Neural cell (in vitro differentiated cells): ENCODE results near the gene ARHGEF4. TPM values are rescaled to one million over a fixed set of nuclear protein-coding genes. Genes with fewer than 3 reads are reported as not detected.

Experiments
- H2AFZ ChIP-seq: fragments of 200-600, 300-800 bp; sonication (generic), shearing (Covaris generic); 2 replicates; pipeline ENCODE4 v1.6.0; 2014; ENCODE audit warnings: low read depth, mild to moderate bottlenecking, antibody characterized with exemption, low read length, moderate library complexity
- H3F3A ChIP-seq: fragments of 200-600 bp; shearing (Covaris generic); 2 replicates; pipeline ENCODE4 v1.6.1; 2016; ENCODE audit warnings: mild to moderate bottlenecking, moderate library complexity, mixed read lengths, antibody characterized with exemption, low read length; ENCODE audit not compliant: insufficient read depth, poor library complexity, severe bottlenecking
- H3K27ac ChIP-seq: fragments of 200-600, 300-800 bp; sonication (generic), shearing (Covaris generic); 2 replicates; pipeline ENCODE4 v1.5.1; 2014; ENCODE audit warnings: mild to moderate bottlenecking, low read length, moderate library complexity
- H3K27me3 ChIP-seq: fragments of 300-800, 200-600 bp; sonication (generic), shearing (Covaris generic); 2 replicates; pipeline ENCODE4 v1.6.0; 2014; ENCODE audit warnings: mild to moderate bottlenecking, low read depth, low read length, moderate library complexity; ENCODE audit not compliant: insufficient read depth
- H3K36me3 ChIP-seq: fragments of 300-800, 200-600 bp; sonication (generic), shearing (Covaris generic); 2 replicates; pipeline ENCODE4 v1.5.1; 2014; ENCODE audit warnings: mild to moderate bottlenecking, antibody characterized with exemption, low read length, moderate library complexity; ENCODE audit not compliant: insufficient read depth
- H3K4me2 ChIP-seq: fragments of 300-800, 200-600 bp; sonication (generic), shearing (Covaris generic); 2 replicates; pipeline ENCODE4 v1.6.0; 2014; ENCODE audit warnings: mild to moderate bottlenecking, low read length
- H3K4me3 ChIP-seq: fragments of 300-800, 200-600 bp; sonication (generic), shearing (Covaris generic); 2 replicates; pipeline ENCODE4 v1.5.1; 2014; ENCODE audit warnings: mild to moderate bottlenecking, low read length, moderate library complexity
- H3K79me2 ChIP-seq: fragments of 200-600 bp; shearing (Covaris generic); replicated peaks from 2 replicates; pipeline ENCODE4 v1.6.0; 2014; ENCODE audit warnings: mild to moderate bottlenecking, low read length, moderate library complexity; ENCODE audit not compliant: insufficient read depth
- H3K9ac ChIP-seq: fragments of 300-800, 200-600 bp; sonication (generic), shearing (Covaris generic); 2 replicates; pipeline ENCODE4 v1.6.1; 2016; ENCODE audit warnings: mild to moderate bottlenecking, low read length, mixed read lengths
- H3K9me2 ChIP-seq: fragments of 200-600 bp; shearing (Covaris generic); 2 replicates; pipeline ENCODE4 v1.6.1; 2016; ENCODE audit warnings: mild to moderate bottlenecking, low read length, mixed read lengths; ENCODE audit not compliant: insufficient read depth
- H3K9me3 ChIP-seq: fragments of 200-600, 300-800 bp; sonication (generic), shearing (Covaris generic); 2 replicates; pipeline ENCODE4 v1.6.1; 2016; ENCODE audit warnings: mild to moderate bottlenecking, mixed run types, low read length, moderate library complexity, mixed read lengths
- H4K20me1 ChIP-seq: fragments of 200-600 bp; shearing (Covaris generic); 2 replicates; pipeline ENCODE4 v1.6.1; 2016; ENCODE audit warnings: mild to moderate bottlenecking, mixed run types; ENCODE audit not compliant: insufficient read depth
- CTCF ChIP-seq: fragments of 450-650 bp; IDR thresholded peaks from 2 replicates; pipeline ENCODE4 v1.5.1; 2014; ENCODE audit warnings: antibody characterized with exemption, mild to moderate bottlenecking, moderate library complexity; ENCODE audit not compliant: poor library complexity, severe bottlenecking
- EP300 ChIP-seq: fragments of 450-650 bp; conservative IDR thresholded peaks from 2 replicates; pipeline ENCODE4 v1.6.1; 2014; ENCODE audit warnings: antibody characterized with exemption, mild to moderate bottlenecking, moderate library complexity; ENCODE audit not compliant: poor library complexity, severe bottlenecking
- EZH2 ChIP-seq: fragments of 200-600, 300-800 bp; shearing (Covaris generic), sonication (generic); IDR thresholded peaks from 2 replicates; pipeline ENCODE4 v1.6.1; 2014; ENCODE audit warnings: antibody characterized with exemption, low read length, borderline replicate concordance, mild to moderate bottlenecking; ENCODE audit not compliant: insufficient read depth, poor library complexity, severe bottlenecking
- MXI1 ChIP-seq: fragments of 450-650 bp; conservative IDR thresholded peaks from 2 replicates; pipeline ENCODE4 v1.6.1; 2014; ENCODE audit warnings: antibody characterized with exemption, mild to moderate bottlenecking; ENCODE audit not compliant: poor library complexity, severe bottlenecking
- POLR2AphosphoS5 ChIP-seq: IDR thresholded peaks from 2 replicates; pipeline ENCODE4 v1.6.1; 2012
- RAD21 ChIP-seq: fragments of 450-650 bp; conservative IDR thresholded peaks from 2 replicates; pipeline ENCODE4 v1.6.1; 2014; ENCODE audit warnings: antibody characterized with exemption, mild to moderate bottlenecking, moderate library complexity
- REST ChIP-seq: IDR thresholded peaks from 2 replicates; pipeline ENCODE4 v1.6.1; 2012; ENCODE audit warnings: borderline replicate concordance
- SMC3 ChIP-seq: fragments of 450-650 bp; conservative IDR thresholded peaks from 2 replicates; pipeline ENCODE4 v1.6.1; 2014; ENCODE audit warnings: antibody characterized with exemption, mild to moderate bottlenecking, moderate library complexity; ENCODE audit not compliant: poor library complexity
- TAF1 ChIP-seq: IDR thresholded peaks from 2 replicates; pipeline ENCODE4 v1.6.1; 2012; ENCODE audit warnings: low read depth
- polyA minus RNA-seq: library from RNA; depleted of rRNA, polyadenylated mRNA; stranded (reverse); fragments of >200 nt; gene quantifications from 2 replicates; pipeline ENCODE4 v1.2.3, GENCODE V29; 2014
- polyA plus RNA-seq: library from polyadenylated mRNA; depleted of rRNA; stranded (reverse); fragments of >200 nt; gene quantifications from 2 replicates; pipeline ENCODE4 v1.2.3, GENCODE V29; 2014

Gene ARHGEF4
- polyA plus RNA-seq = 45.9 and 70.9 TPM in 2 replicates
- polyA minus RNA-seq = 42.7 and 51.4 TPM in 2 replicates

GRCh38 chr2:130836501-130837174 lies at the start of gene ARHGEF4:
TSS of gene ARHGEF4 (plus strand) at chr2:130836914. CDS start at chr2:130836954, 40 bp downstream.
- TF ChIP-seq CTCF (no peak), MXI1 (no peak), TAF1 (no peak), POLR2AphosphoS5 (no peak), REST (no peak), SMC3 (no peak), RAD21 (no peak)
- H2AFZ ChIP-seq = no peak within 1 kb of the TSS
- no peaks in the 10 kb centered on the region for H3K36me3 ChIP-seq
- H3K27ac ChIP-seq = no peak within 1 kb of the TSS
- H3K4me3 ChIP-seq = peak within 1 kb of the TSS; percentile 57
- no peaks in the 10 kb centered on the region for H3F3A ChIP-seq
- H3K4me2 ChIP-seq = no peak within 1 kb of the TSS
- peaks cover 39% of the 10 kb centered on the region for H3K27me3 ChIP-seq
- no peaks in the 10 kb centered on the region for H3K9me3 ChIP-seq
- H3K79me2 ChIP-seq = no peaks in the 10 kb centered on the region
- H3K9ac ChIP-seq = no peak within 1 kb of the TSS
- H3K9me2 ChIP-seq = no peaks in the 10 kb centered on the region
- H4K20me1 ChIP-seq = no peaks in the 10 kb centered on the region

- Histone ChIP-seq H3K27ac (no peak overlapping the region), H3K4me2 (no peak overlapping the region), H2AFZ (no peak overlapping the region), H4K20me1 (no peaks in the 10 kb centered on the region), H3K4me3 (no peak overlapping the region), H3K9me3 (no peaks in the 10 kb centered on the region), H3F3A (no peaks in the 10 kb centered on the region), H3K36me3 (no peaks in the 10 kb centered on the region), H3K9ac (no peak overlapping the region), H3K9me2 (no peaks in the 10 kb centered on the region), H3K27me3 (no peaks in the 10 kb centered on the region), H3K79me2 (no peaks in the 10 kb centered on the region)
- no peak for TF ChIP-seq TAF1
- no peak for TF ChIP-seq EP300
- TF ChIP-seq CTCF = no peak
- TF ChIP-seq POLR2AphosphoS5 = no peak
- TF ChIP-seq EZH2 = no peak
- no peak for TF ChIP-seq MXI1
- no peak for TF ChIP-seq REST
- no peak for TF ChIP-seq SMC3
- no peak for TF ChIP-seq RAD21
These were observed 48.9 kb upstream of the ARHGEF4 start for GRCh38 chr2:130787841-130788240.
